PC-9 (cell line): ENCODE data around the gene FERMT1.

Experiments used
- EZH2 ChIP-seq: fragments of 200-600 bp; sonication (generic); IDR thresholded peaks from 2 replicates; pipeline ENCODE4 v1.8.0; 2017; ENCODE audit warnings: antibody characterized with exemption, low read depth
- TF ChIP-seq, protein P1 (sequence below): fragments of 200-600 bp; sonication (generic); conservative IDR thresholded peaks from 2 replicates; pipeline ENCODE4 v1.6.1; 2017; ENCODE audit warnings: mixed run types, antibody characterized with exemption, mild to moderate bottlenecking, moderate library complexity

DNA sequence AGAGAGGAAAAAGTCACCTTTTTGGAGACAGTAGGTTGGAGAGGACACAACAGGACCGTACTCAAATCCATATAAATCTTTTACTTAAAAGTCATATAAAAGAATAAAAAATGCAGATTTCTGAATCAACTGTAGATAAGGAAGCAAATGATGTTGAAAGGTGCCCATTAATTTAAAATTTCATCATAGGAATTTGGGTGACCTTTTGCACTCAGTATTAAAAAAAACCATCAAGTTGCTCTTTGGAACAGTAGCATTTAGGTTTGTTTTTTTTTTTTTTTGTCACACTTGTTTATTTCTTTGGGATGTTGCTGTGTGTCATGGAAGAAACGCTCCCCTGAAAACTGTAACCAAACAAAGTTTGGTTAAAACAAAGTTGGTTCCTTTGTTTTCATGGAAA, 48.0 kb downstream of the FERMT1 start:
- TF ChIP-seq, protein P1, sequence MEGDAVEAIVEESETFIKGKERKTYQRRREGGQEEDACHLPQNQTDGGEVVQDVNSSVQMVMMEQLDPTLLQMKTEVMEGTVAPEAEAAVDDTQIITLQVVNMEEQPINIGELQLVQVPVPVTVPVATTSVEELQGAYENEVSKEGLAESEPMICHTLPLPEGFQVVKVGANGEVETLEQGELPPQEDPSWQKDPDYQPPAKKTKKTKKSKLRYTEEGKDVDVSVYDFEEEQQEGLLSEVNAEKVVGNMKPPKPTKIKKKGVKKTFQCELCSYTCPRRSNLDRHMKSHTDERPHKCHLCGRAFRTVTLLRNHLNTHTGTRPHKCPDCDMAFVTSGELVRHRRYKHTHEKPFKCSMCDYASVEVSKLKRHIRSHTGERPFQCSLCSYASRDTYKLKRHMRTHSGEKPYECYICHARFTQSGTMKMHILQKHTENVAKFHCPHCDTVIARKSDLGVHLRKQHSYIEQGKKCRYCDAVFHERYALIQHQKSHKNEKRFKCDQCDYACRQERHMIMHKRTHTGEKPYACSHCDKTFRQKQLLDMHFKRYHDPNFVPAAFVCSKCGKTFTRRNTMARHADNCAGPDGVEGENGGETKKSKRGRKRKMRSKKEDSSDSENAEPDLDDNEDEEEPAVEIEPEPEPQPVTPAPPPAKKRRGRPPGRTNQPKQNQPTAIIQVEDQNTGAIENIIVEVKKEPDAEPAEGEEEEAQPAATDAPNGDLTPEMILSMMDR, result no peak
- TF ChIP-seq EZH2, result no peak
